GM21526 (cell line): Measurements from ENCODE around the gene AGPS.
"Not testable (repeated sequence)": the region's sequence is repeated elsewhere in the genome, so short reads cannot be mapped to it uniquely, and the experiment has no call there.

Experiments used
- ATAC-seq: cut with Tn5 transposase; IDR thresholded peaks from one replicate; pipeline ENCODE4 v1.9.1; 2021; ENCODE audit warnings: moderate library complexity; ENCODE audit not compliant: unreplicated experiment, low FRiP score

The AGPS gene

DNA sequence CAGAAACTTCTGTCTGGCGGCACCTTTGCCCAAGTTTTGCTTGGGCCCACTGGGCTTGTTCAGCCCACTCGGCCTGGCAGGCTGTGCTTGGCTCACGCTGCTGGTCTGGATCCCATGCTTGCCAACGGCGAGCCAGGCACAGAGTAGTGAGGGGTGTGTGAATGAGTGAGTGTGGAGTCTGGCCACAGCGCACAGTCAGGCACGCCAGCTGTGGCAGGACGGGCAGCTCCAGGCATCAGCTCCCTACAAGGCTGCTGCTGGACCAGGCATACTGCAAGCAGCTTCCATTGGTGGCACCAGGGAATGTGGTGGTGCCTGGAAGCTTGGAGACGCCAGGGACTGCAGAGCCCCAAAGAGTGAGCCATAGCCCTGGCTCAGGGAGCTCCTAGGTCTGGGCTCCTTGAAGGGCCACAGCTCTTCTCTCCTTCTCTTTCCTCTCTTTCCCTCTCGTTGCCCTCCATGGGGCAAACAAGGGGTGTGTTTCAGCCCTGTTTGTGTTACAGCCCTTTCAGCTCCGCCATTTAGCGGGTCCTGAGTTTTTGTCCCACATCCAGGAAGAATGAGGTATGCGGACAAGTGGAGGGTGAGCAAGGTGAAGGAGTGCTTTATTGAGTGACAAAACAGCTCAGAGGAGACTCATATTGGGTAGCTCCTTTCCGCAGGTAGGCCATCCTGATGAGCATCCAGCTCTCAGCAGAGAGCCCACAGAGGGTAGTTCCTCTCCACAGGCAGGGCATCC, 73.0 kb downstream of the AGPS start:
- ATAC-seq: no peak

DNA sequence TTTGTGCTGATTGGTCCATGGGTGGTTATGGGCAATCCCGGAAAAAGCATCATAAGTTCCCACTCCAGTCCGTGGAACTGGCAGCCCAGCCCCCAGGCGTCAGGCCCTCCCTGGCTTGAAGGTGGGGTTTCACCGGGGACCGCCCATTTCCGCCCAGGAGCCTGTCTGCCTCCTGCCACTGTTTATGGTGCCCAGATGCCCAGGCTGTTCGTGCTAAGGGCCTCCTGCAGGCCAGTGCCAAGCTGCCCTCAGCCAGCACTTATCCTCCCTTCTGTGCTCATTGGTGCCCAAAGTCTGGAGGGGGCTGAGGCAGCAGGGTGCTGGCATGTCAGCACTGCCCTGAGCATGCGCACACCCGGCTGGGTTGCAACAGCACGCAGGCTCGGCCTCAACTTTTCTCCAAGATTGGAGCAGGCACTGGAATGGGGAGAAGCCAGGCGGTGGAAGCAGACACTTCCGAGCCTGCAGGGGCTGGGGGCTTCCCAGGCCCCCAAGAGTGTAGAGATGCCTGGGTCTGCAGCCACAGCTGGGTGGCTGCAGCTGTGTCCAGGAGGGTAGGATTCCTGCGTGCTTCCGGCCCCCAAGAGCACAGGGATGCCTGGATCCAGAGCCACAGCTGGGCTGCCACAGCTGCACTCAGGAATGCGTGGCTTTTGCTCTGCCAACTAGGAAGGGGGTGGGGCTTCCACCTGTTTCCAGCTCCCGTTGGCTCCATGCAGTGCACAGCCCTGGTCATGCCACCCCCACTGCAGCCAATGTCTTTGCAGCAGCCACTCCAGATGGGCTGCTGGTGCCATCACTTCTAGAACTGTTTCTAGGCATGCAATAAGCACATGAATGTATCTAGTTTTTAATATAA, 74.0 kb downstream of the AGPS start:
- ATAC-seq: no peak

DNA sequence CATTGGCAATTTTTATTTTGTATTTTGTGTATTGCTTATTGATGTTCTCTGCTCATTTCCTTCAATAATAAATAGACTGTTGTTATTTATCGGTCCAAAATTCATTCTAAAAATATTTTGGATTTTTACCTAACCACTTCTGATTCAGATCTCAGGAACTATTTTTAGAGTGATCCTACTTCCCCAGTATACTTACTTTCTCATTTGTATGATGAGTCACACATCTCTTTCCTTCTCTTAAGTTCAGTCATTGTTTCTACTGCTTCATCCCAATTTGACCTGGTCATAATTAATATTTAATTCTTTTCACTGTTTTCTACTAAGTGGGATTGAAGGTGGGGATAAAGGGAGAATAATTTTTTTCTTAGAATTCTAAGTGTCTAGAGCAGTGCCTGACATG, 75.1 kb downstream of the AGPS start:
- ATAC-seq: no peak

DNA sequence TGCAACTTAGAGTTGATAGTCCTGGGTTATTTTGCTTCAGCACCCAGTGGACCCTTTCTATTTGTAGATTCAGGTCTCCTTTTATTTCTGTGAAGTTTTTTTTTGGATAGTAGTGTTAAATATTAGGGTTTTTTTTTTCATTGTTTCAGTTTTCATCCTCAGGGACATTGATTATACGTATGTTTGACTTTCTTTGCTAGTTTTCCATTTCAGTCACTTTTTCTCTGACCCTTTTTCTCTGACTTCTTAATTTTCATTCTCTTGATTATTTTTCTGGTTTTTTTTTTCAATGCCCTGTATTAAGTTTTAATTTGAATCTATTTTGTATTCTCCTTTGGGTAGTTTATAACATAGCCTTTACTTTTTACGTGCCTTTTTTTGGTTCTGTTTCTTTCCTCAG, 79.4 kb downstream of the AGPS start:
- ATAC-seq: no peak

DNA sequence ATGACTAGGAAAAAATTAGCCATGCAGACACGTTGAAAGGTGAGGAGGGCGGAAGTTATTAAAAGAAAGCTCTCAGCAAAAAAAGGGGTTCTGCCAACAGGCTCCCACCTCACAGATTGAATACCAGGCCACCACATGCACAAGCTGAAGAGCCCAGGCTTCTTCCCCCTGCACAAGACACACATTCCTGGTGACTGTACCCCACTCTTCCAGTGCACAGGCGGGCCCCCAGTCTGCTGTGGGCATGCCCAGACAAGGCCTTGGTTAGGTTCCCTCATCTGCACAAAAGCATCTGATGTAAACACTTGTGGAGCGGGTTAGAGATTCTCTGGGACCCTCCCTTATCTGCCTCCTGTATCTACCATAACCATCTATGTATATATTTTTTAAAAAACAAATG, 81.7 kb downstream of the AGPS start:
- ATAC-seq: no peak

DNA sequence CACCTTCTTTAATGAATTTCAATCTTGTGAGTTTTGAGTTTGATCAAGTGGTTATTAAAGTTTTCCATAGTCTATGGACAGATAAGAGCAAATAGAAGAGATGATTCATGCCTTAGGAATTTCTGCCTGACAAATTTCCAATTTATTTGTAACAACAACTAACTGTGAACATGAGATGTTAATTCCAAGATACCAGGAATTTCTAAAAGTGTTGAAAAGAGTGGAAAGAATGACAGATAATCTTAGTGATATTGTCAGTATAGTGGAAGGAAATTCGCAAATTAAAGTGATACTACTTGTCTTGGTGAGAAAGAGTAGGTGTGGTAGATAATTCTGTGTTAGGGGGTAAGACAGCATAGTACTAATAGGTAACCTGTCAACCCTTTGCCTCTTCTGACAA, 82.4 kb downstream of the AGPS start:
- no peak for ATAC-seq

DNA sequence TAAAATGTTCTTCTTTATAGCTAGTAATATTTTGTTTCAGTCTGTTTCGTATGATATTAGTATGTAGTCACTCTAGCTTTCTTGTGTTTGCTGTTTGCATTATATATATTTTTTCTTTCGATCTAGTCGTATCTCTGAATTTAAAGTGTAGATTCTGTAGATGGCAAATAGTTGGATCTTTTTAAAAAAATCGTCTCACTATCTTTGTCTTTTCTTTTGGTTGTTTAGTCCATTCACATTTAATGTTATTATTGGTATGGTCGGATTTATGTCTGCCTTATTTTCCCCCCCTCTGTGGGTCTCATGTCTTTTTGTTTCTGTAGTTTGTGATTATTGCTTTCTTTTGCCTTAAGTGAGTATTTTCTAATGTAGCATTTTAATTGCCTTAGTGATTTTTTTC, 84.3 kb downstream of the AGPS start:
- no peak for ATAC-seq

DNA sequence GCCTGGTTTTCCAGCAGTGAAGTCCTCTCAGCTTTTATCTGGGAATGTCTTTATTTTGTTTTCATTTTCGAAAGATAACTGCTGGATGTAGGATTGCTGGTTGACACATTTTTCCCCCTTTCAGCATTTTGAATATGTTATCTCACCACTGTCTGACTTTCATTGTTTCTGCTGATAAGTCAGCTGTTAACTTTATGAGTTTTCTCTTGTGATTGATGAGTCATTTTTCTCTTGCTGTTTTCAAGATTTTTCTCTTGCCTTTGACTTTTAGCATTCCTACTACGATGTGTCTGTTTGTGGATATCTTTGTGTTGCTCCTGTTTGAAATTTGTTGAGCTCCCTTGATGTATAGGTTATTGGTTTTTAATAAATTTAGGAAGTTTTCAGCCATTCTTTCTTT, 85.5 kb downstream of the AGPS start:
- ATAC-seq: no peak

DNA sequence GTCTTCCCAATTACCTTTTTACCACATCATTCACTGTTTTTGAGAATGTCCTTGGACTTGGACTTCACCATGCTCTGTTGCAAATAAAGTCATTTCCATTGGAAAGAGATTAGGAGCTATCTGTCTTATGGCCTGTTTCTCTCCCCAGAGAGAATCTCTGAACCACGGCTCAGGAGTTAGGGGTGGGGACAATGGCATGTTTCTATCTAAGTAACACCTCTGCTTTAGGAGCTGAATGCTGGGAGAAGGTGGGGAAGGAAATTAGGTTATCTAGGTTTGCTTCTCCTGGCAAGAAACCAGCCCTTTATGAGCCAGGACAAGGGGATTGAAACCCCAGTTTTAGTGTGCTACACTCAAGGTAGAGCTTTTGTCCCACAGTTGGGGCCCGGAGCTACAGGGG, 86.3 kb downstream of the AGPS start:
- no peak for ATAC-seq

DNA sequence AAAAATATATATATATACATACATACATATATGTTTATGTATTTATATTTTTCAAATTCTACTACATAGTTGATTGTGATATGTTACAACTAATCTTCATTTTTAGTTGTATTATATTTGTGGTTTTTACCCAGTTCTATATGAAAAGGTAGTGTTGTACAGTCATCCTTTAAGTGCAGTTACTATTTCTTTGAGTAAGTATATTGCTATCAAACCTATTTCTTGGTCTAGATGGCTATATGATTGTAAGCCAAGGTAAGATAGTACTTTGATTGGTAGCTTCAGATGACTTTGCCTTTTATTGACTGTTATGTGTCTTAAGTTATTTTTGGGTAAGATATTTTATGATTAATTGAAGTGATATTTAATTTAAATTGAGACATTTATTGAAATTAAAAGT, 89.6 kb downstream of the AGPS start:
- ATAC-seq: no peak

DNA sequence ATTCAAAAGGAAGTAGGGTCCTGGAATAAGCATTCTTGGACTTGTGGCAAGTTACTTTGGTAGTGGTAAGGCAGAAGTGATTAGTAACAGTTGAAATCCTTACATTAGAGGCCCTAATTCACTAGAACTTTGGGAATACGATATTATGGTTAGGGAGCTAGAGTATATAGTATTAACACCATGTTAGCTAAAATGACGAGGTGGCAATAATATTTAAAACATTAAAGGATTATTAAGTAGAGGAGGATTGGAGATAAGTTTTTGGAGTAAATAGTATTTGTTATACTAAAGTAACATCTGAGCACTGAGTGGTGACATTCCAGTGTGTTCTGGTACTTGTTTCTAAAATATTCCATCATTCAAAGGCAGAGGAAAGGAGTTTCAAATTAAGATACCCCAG, 91.0 kb downstream of the AGPS start:
- ATAC-seq: no peak

DNA sequence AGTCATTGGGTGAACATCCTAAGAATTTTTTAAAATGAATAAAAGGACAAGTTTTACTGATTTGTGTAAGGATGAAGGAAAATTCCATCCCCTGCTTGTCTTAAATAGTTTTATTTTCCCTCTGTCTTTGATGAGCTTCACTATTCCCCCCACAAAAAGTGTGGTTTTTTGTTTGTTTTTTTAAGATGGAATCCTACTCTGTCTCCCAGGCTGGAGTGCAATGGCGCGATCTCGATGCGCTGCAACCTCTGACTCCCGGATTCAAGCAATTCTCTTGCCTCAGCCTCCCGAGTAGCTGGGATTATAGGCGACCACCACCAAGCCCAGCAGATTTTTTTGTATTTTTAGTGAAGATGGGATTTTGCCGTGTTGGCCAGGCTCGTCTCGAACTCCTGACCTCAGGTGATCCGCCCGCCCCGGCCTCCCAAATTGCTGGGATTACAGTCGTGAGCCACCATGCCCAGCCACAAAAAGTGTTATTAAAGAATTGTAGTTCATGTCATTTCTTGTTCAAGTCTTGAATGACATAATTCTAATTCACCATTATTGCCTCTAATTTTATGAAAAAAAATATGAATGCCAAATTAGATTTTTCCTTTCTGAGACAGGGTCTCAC, 91.7 kb downstream of the AGPS start:
- ATAC-seq: no peak

DNA sequence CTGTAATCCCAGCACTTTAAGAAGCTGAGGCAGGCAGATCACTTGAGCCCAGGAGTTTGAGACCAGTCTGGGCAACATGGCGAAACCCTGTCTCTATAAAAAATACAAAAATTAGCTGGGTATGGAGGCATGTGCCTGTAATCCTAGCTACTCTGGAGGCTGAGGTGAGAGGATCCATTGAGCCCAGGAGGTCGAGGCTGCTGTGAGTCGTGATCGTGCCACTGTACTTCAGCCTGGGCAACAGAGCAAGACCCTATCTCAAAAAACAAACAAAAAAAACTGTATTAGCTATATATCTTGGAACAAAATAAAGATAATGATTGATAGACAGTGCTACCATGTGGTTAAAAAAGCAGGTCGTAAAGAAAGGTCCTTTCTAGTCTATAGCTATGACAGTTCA, 93.1 kb downstream of the AGPS start:
- ATAC-seq: not testable (repeated sequence)

DNA sequence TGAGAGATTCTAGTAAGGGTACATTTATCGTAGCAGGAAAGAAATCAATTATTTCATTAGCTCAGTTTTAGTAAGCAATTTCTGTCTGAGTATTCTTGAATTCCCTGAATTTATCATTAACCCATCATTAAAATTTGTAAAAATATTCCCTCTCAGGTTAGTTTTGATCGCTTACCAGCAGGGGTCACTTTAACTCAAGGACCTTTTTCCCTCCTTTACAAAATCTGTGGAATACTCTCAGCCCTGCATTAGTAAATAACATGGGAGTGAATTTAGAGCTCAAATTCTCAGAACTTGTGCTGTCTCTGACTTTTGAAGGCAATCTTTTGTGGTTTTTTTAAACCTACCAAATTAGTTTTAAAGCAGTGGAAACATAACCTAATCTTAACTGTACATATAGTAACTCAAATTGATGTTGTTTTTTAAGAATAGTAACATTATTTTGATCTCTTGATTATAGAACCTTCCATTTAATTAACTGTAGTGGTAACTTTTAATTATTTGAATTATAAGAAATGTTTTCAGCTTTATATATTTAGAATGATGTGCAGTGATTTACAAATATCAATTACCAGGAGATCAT, 97.2 kb downstream of the AGPS start:
- no peak for ATAC-seq

DNA sequence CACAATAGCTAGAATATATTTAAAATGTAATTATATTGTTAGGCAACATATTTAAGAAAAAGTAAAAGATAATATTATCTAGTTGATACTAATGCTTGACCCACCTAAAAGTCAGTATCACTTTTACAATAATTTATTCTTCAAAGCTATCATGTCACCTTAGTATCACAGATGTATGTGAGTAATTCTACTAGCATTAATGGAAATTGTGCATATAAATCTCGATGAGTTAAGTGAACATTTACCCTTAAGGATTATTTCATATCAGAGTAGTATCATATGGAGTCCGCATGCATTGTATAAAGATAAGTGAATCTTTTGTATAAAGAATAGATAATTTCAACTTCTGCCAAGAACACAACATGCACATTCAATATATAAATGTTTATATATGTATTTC, 103.4 kb downstream of the AGPS start:
- ATAC-seq: no peak

DNA sequence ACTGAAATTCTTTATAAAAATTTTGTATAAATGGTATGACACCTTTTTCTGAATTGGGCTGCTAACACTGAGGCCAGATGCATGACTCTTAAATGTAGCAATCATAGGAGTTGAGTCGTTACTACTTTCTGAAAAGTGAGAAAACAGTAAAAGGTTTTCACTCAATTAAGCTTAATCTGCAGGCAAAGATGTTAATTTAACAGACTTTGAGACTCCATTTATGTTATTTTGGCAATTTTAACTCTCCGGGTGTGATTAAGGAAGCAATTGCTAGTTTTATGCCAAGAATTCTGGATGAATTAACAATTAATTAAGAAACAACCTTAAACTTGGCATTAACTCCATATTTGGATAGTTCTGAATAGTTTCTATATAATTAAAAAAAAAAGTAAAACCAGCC, 104.3 kb downstream of the AGPS start:
- no peak for ATAC-seq

DNA sequence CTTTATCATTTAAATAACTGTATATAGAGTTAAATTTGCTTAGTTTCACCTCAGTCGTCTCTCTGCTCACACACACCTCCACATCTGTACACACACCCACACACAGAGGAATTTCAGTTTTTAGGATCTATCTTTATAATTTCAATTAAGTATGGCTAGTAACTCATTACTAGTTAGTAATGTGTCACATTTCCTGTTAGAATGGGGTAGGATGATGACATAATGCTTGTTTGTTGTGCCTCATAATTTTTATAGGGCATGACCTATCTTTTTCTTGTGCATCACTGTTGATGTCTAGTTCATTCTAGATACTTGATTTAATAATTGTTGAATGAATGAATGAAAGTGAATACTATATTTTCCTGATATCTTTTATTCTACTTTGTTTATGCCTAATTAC, 108.6 kb downstream of the AGPS start:
- no peak for ATAC-seq

DNA sequence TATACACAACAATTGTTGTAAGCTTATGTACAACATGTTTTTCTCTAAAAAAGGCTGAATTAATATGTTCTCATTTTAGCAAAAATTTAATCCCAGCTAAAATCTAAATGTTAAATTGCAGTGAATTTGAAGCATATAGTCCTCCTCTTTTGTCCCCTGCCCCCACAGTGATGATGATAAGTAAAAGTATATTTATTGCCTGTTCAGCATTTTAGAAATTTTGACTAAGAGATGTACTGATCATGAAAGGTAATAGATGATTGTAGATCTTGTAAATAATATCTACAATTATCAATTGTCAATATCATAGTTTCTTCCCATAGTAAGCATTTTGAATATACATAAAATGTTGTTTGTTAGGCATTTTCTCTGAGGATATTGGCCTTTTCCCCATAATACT, 113.9 kb downstream of the AGPS start:
- ATAC-seq: no peak

DNA sequence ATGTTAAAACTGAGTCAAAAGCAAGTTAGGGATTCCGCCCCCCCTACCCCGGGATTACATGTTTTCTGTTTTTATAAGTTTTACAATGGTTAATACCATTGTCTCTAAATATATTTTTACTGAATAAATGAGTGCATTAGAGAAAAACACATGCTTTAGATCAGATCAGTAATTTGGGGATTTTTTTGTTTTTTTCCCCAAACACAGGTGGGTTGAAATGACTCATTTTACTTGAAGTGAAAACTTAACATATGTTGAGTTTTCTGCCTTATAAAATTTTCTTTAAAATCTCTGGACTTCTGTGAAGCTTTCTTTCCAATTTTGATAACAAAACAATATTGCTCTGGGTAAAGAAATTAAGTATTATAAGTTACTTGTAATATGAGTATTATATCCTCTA, 114.4 kb downstream of the AGPS start:
- no peak for ATAC-seq

DNA sequence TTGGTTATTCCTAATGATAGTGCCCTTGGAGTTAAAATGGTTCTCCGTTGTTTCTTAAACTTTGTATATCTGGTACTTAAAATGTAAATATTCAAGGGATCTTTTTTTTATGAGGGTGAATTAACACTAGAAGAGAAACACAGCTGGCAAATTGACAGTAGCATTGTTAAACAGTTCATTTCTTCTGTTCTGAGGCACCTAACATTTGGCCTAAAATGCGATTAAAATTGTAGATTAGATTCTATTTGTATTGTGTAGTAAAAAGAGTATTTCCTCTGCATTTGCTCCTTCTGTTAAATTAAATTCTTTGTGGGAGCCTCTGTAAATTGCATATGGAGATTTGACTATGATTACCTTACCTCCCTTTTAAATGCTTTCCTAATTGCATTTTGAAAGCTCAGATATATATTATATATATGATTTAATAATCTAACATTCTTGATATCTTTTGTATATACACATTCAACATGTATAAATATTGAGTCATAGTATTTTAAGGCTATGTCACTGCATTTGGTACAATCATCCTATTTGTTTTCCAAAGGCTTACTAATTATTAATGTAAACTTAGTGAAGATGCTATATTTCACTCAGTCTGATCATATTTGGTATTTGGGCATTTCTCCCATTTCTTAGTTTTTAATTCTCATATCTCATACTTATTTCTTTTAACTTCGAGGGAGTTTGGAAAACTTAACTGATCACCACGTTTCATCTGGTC, 124.4 kb downstream of the AGPS start:
- ATAC-seq: no peak

DNA sequence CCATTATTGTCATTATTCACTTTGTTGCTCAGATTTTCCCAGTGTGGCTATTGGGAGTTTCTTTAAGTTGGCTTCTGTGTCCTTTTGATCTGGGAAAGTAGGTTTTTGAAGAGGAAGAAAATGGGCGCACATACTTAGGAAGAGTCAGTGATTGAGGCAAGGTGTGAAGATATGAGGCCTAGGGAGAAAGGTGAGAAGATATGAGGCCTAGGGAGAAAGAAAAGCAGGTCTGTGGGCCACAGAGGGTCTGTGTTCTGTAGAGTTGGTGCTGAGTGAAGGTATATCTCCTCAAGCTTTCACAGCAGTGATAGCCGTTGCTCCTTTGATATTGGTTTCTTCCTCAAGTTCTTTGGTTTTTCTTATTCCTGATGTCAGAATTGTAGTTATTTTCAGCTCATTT, 126.2 kb downstream of the AGPS start:
- ATAC-seq: no peak
